MCF 10A (cell line): ENCODE data around the gene CA11. TPM values are rescaled to one million over a fixed set of nuclear protein-coding genes. Genes with fewer than 3 reads are reported as not detected.
"Not testable (repeated sequence)": the region's sequence is repeated elsewhere in the genome, so short reads cannot be mapped to it uniquely, and the experiment has no call there.

Experiments used
- BruUV-seq: library from RNA; stranded (reverse); fragments of 400-500 nt; replicated peaks from 2 replicates; lab custom pipeline; 2021; lab: Mats Ljungman, UMichigan
- CTCF ChIA-PET: fragments of 300-600 bp; sonication (Branson Sonifier 250); formaldehyde crosslinking; extraction: SDS; loops from one replicate; lab custom pipeline; 2021; ENCODE audit warnings: antibody characterized with exemption, inconsistent platforms; lab: Yijun Ruan, JAX
- POLR2A ChIA-PET: fragments of 300-600, 350-650 bp; sonication (Branson Sonifier 250); formaldehyde crosslinking; extraction: SDS; loops from one replicate; lab custom pipeline; 2020; ENCODE audit warnings: antibody characterized with exemption, inconsistent platforms; lab: Yijun Ruan, JAX
- DNase-seq: peaks from one replicate; pipeline ENCODE4 v3.0.0-alpha.2; 2018; ENCODE audit not compliant: unreplicated experiment
- H3K27ac Mint-ChIP-seq: one replicate; pipeline ENCODE4 v1.8.0; 2022; ENCODE audit warnings: mild to moderate bottlenecking, low read depth, mixed read lengths; ENCODE audit not compliant: unreplicated experiment
- H3K27me3 Mint-ChIP-seq: one replicate; pipeline ENCODE4 v1.8.0; 2022; ENCODE audit warnings: mixed read lengths; ENCODE audit not compliant: insufficient read depth, unreplicated experiment
- H3K36me3 Mint-ChIP-seq: one replicate; pipeline ENCODE4 v1.8.0; 2022; ENCODE audit warnings: mild to moderate bottlenecking, moderate library complexity, mixed read lengths; ENCODE audit not compliant: insufficient read depth, unreplicated experiment
- H3K4me1 Mint-ChIP-seq: one replicate; pipeline ENCODE4 v1.8.0; 2022; ENCODE audit warnings: mixed read lengths; ENCODE audit not compliant: insufficient read depth, unreplicated experiment
- H3K4me3 Mint-ChIP-seq: one replicate; pipeline ENCODE4 v1.8.0; 2022; ENCODE audit warnings: mild to moderate bottlenecking, moderate library complexity, mixed read lengths; ENCODE audit not compliant: unreplicated experiment
- H3K9me3 Mint-ChIP-seq: one replicate; pipeline ENCODE4 v1.8.0; 2022; ENCODE audit warnings: mixed read lengths; ENCODE audit not compliant: unreplicated experiment
- intact Hi-C: fragments of 100-400 bp; cut with micrococcal nuclease; formaldehyde crosslinking; loops from 2 replicates; pipeline ENCODE4 v1.14.1; 2022
- total RNA-seq: library from RNA; stranded (reverse); gene quantifications from 2 replicates; pipeline ENCODE4 v1.2.3, GENCODE V29; 2022
- TF ChIP-seq, protein P1 (sequence below): fragments of 200-600 bp; IDR thresholded peaks from one replicate; pipeline ENCODE4 v1.8.0; 2022; ENCODE audit warnings: antibody characterized with exemption, mild to moderate bottlenecking; ENCODE audit not compliant: unreplicated experiment

The CA11 gene
- total RNA-seq, 1 experiment from 2014 or later, result 2.9 TPM

DNA sequence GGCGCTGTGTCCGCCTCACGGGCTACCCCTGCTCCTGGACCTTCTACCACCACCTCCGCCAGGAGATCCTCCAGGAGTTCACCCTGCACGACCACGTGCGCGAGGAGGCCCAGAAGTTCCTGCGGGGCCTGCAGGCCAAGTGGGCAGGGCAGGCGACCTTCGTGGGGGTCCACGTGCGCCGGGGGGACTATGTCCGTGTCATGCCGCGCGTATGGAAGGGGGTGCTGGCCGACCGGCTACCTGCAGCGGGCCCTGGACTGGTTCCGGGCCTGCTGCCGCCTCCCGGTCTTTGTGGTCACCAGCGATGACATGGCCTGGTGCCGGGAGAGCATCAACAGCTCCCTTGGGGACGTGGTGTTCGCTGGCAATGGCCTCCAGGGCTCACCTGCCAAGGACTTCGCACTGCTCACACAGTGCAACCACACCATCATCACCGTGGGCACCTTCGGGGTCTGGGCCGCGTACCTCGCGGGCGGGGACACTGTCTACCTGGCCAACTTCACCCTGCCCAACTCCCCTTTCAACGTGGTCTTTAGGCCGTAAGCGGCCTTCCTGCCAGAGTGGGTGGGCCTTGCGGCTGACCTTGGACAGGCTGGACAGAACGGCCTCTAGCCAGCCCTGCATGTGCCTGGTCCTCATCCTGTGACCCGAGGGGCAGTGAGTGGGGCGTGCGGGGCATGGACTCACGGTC, 34.6 kb upstream of the CA11 start:
- H3K9me3 Mint-ChIP-seq, result no peaks in the 10 kb centered on the region
- peaks cover 5% of the 10 kb centered on the region for H3K4me1 Mint-ChIP-seq
- no peaks in the 10 kb centered on the region for H3K27me3 Mint-ChIP-seq
- intact Hi-C loops, result no loop called here
- H3K4me3 Mint-ChIP-seq, result no peak overlapping the region
- TF ChIP-seq, protein P1, sequence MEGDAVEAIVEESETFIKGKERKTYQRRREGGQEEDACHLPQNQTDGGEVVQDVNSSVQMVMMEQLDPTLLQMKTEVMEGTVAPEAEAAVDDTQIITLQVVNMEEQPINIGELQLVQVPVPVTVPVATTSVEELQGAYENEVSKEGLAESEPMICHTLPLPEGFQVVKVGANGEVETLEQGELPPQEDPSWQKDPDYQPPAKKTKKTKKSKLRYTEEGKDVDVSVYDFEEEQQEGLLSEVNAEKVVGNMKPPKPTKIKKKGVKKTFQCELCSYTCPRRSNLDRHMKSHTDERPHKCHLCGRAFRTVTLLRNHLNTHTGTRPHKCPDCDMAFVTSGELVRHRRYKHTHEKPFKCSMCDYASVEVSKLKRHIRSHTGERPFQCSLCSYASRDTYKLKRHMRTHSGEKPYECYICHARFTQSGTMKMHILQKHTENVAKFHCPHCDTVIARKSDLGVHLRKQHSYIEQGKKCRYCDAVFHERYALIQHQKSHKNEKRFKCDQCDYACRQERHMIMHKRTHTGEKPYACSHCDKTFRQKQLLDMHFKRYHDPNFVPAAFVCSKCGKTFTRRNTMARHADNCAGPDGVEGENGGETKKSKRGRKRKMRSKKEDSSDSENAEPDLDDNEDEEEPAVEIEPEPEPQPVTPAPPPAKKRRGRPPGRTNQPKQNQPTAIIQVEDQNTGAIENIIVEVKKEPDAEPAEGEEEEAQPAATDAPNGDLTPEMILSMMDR, result no peak
- ChIA-PET POLR2A (no interaction called here), CTCF (interaction anchor here (0.6 kb wide), 1 partner anchor 147 kb away, joined by 3 read pairs; no protein-coding TSS in a partner anchor)
- H3K36me3 Mint-ChIP-seq, result peaks cover 6% of the 10 kb centered on the region
- no peak overlapping the region for H3K27ac Mint-ChIP-seq
- no peak for DNase-seq
- no TSS peak for BruUV-seq

- H3K4me1 Mint-ChIP-seq, H3K36me3 Mint-ChIP-seq, H3K27ac Mint-ChIP-seq, DNase-seq, POLR2A ChIA-PET, intact Hi-C loops, BruUV-seq, H3K4me3 Mint-ChIP-seq, H3K9me3 Mint-ChIP-seq, H3K27me3 Mint-ChIP-seq: not testable (repeated sequence)
- CTCF ChIA-PET, result interaction anchor here (0.6 kb wide), 2 partner anchors 13 to 59 kb away, joined by 3 to 4 read pairs; no protein-coding TSS in a partner anchor
Observed at GRCh38 chr19:48680006-48680405, 34.0 kb upstream of the CA11 start.

- intact Hi-C loops, result loop anchor here (5.0 kb wide), 1 partner anchor 34 kb away; no protein-coding TSS in a partner anchor
- POLR2A ChIA-PET, result interaction anchor here (1.1 kb wide), 1 partner anchor 32 kb away, joined by 3 read pairs; no protein-coding TSS in a partner anchor
- no TSS peak for BruUV-seq
Observed at GRCh38 chr19:48678201-48678600, 32.2 kb upstream of the CA11 start.

GRCh38 chr19:48676887-48677286, 30.9 kb upstream of the CA11 start:
- TF ChIP-seq, protein P1, result no peak
- H3K4me1 Mint-ChIP-seq, result peaks cover 5% of the 10 kb centered on the region
- ChIA-PET CTCF (interaction anchor here (0.6 to 2.4 kb wide), 5 partner anchors 19 to 165 kb away, joined by 3 to 5 read pairs (median 4); partner anchors contain the start of gene FUT2), POLR2A (interaction anchor here (1.0 kb wide), 1 partner anchor 11 kb away, joined by 3 read pairs; no protein-coding TSS in a partner anchor)
- BruUV-seq, result no TSS peak
- H3K27ac Mint-ChIP-seq, result no peak overlapping the region
- H3K4me3 Mint-ChIP-seq, result no peak overlapping the region
- no peaks in the 10 kb centered on the region for H3K27me3 Mint-ChIP-seq
- H3K36me3 Mint-ChIP-seq, result peaks cover 6% of the 10 kb centered on the region
- intact Hi-C loops, result loop anchor here (5.0 kb wide), 1 partner anchor 35 kb away; no protein-coding TSS in a partner anchor
- H3K9me3 Mint-ChIP-seq, result no peaks in the 10 kb centered on the region
- DNase-seq, result no peak

More at GRCh38 chr19:48678201-48678600, 32.2 kb upstream of the CA11 start:
- no peak for DNase-seq
- H3K27me3 Mint-ChIP-seq, result no peaks in the 10 kb centered on the region
- no peak overlapping the region for H3K27ac Mint-ChIP-seq
- TF ChIP-seq, protein P1, result no peak
- CTCF ChIA-PET, result interaction anchor here (0.9 to 1.8 kb wide), 4 partner anchors 9 to 61 kb away, joined by 3 to 5 read pairs (median 4); partner anchors contain the start of gene CA11
- H3K4me1 Mint-ChIP-seq, result peaks cover 5% of the 10 kb centered on the region
- H3K9me3 Mint-ChIP-seq, result no peaks in the 10 kb centered on the region
- H3K36me3 Mint-ChIP-seq, result peaks cover 6% of the 10 kb centered on the region
- no peak overlapping the region for H3K4me3 Mint-ChIP-seq
